HG03520 (cell line): ENCODE measurements around the gene UBE3B.
"Not testable (repeated sequence)": the region's sequence is repeated elsewhere in the genome, so short reads cannot be mapped to it uniquely, and the experiment has no call there.

ENCODE experiments used
- ATAC-seq: cut with Tn5 transposase; IDR thresholded peaks from one replicate; pipeline ENCODE4 v1.9.1; 2021; ENCODE audit warnings: mild to moderate bottlenecking, moderate library complexity; ENCODE audit not compliant: unreplicated experiment

Gene UBE3B

DNA sequence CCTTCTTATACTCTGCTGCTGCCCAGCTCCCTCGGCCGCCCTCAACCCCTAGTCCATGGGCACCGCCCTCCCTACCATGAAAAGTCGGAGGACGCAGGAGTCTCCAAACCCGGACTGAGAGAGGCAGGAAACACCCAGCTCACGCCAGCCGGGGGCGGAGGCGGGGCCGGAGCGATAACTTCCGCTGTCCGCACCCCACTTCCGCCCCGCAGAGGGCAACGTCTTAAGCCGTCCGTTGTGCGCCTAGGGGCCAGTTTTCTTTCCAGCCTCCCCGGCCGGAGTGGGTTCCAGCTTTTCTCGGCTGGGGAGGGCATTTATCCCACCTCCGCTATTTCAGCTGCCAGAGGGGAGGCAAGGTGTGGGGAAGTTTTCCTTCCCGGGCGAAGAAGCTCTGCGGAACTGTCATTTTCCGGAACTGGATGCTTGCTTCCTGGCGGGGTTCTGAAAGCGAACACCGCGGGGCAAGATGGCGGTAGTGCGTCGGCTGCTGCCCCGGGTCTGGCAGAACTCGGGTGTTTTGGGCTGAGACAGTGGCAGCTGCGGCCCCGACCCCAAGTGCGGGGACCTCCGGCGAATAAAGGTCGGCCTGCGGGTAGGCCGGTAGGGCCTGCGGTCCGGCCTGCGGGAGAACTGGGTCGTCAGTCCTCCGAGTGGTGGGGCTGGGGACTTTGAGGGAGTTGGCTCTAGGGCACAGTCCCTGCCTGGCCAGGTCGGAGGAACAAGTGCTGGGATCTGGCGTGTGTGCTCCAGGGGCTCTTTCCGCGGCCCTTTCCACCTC is at the start of gene UBE3B, which contains the start of gene KCTD10:
Gene UBE3B, plus strand, starts transcription at position 450 of the 778 bp plus-strand sequence. CDS start 5,918 bp downstream, outside the sequence.
Gene KCTD10, minus strand, starts transcription at position 116 of the 778 bp plus-strand sequence. Its CDS starts 38 bp downstream, at position 78.
- ATAC-seq = peak; percentile 86

- ATAC-seq = no peak
Observed at GRCh38 chr12:109428037-109428629, 49.3 kb upstream of the UBE3B start.

GRCh38 chr12:109428804-109429203 is 48.6 kb upstream of the UBE3B start:
- not testable (repeated sequence) for ATAC-seq

DNA sequence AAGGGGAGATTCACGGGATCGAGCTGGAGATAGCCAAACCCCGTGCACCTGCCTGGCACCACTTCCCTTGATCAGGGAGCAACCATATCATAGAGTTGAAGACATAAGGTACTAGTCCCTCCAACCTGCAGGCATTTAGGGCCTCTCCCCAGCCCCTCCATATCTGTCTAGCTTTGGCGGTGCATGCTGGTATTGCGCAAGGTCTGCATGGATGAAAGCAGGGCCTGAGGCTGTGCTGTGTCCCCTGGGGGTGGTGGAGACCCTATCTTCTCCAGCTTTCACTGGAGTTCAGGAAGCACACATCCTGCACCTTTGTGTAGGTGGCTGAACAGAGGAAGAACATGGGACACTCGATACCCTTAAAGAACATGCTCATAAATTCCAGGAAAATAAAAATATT is 47.2 kb upstream of the UBE3B start:
- no peak for ATAC-seq

- ATAC-seq = no peak
Observed at GRCh38 chr12:109432431-109432830, 45.0 kb upstream of the UBE3B start.

DNA sequence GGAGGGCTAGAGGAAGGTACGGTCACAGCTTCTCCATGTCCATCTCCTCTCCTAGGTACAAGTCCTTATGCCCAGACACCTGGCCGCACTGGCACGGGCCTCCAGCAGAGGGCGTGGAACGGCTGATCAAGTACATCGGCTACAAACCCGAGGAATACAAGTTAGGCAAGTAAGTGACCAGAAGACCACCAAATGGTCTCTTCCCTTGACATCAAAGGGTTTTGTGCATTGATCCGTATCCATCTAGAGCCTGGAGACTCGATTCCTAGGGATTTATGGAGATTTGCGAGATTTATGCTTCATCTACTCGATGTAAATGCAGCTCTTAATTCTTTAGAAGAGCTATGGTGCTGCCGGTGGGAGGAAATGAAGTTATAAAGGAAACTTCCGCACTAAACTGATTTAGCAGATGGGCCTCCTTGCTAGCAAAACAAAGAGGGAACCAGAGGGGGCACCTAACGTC is 44.6 kb upstream of the UBE3B start:
- no peak for ATAC-seq

DNA sequence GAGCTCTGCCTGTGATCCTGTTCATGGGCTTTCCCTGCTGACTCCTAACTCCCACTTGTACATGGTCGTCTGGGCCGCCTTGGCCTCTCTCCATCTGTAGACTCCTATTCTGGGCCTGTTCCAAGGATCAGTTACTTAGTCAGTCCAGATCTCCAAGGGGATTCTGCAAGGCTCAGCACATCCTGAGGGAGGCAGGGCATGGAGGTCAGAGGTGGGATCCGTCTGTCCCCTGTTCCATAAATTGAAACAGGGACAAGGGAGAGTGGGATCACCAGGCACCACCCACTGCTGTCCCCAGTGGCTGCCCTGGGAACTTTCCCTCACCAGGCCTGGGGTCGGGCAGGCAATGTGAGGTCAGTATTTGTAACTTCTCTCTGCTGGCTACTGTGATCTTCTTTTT is 43.8 kb upstream of the UBE3B start:
- ATAC-seq = no peak

DNA sequence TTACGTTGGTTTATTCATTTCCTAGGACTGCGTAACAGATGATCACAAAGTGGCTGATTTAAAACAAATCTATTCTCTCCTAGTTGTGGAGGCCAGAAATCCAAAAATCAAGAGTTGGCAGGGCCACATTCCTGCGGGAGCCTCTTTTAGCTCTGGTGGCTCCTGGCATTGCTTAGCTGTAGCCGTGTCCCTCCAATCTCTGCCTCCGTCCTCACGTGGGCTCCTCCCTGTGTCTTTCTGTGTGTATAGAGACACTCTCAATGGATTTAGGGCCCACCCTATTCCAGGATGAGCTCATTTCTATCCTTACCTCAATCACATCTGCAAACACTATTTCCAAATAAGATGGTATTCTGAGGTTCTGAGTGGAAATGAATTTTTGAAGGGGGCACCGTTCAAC is 42.9 kb upstream of the UBE3B start:
- no peak for ATAC-seq

- ATAC-seq = no peak
Observed at GRCh38 chr12:109435428-109436187, 41.8 kb upstream of the UBE3B start.

- ATAC-seq = no peak
Observed at GRCh38 chr12:109436188-109436560, 41.3 kb upstream of the UBE3B start.

- no peak for ATAC-seq
Observed at GRCh38 chr12:109439181-109439580, 38.3 kb upstream of the UBE3B start.

DNA sequence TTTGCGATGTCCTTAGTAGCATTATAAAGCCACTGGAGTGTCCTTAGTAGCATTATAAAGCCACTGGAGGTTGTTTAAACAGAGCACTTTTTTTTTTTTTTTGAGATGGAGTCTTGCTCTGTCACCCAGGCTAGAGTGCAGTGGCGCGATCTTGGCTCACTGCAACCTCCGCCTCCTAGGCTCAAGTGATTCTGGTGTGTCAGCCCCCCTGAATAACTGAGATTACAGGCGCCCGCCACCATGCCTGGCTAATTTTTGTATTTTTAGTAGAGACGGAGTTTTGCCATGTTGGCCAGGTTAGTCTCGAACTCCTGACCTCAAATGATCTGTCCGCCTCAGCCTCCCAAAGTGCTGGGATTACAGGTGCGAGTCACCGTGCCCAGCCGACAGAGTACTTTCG is 37.5 kb upstream of the UBE3B start:
- not testable (repeated sequence) for ATAC-seq

GRCh38 chr12:109440851-109441490 is 36.5 kb upstream of the UBE3B start:
- no peak for ATAC-seq

DNA sequence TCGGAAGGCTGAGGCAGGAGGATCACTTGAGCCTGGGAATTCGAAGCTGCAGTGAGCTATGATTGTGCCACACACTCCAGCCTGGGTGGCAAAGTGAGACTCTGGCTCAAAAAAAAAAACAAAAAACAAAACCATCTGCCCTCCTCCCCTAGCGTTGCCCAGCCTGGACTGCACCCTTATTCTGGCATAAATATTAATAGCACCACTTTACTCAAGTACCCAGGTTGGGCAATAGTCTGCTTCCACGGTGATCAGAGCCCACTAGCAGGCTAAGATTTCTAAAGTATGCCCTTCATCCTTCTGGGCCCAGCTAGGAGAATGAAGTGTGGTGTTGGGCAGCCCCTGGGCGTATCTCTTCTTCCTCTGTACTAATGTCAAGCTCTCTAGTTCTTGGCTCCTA is 33.6 kb upstream of the UBE3B start:
- no peak for ATAC-seq

DNA sequence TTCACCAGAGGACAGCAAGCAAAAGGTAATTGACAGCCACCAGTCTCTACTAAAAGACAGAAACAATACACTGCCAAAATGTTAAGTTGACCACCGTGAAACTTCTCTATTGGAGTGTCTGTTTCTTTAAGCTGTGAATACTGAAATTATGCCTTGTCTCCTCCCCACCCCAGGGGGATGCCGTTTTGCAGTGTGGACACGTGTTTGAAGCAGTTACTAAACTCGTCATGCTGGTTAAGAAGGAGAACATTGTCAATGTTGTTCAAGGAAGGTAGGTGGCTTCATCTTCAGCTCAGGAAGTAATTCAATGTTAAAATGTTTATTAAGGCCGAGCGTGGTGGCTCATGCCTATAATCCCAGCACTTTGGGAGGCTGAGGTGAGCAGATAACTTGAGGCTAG is 33.2 kb upstream of the UBE3B start:
- no peak for ATAC-seq

DNA sequence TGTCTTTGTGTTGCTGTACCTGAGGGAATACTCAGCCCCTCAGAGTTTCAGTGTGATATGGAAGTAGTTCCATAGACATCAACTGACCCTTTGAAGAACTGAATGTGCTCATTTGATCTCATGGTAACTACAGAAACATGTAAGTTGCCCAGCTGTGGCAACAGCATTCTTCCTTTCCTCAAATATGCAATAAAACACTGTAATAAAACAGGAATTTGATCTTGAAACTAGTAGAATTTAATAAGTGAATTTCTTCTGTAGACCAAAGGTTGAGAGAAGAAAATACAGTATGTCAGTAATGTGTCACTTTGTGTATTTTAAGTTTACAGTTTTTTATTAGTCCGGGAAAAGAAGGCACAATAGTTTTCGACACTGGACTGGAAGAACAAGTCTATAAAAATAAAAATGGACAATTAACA is 32.2 kb upstream of the UBE3B start:
- no peak for ATAC-seq

DNA sequence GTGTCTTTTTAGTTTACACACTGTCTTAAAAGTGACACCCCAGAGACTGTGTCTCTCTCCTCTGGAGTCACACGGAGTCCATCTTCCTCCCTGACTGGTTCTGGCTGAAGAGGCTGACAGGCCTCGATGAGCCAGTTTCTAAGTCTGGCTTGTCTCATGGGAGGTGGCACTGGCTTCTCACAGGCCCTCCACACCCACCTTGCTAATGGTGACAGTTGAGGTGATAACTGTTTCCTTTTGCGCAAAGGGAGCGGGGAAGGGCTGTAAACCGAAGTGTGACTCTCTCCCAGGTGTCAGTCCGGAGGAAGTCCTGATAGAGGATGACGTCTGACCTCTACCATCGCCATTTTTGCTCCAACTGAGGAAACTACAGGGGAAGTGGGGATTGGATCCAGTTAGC is 30.6 kb upstream of the UBE3B start:
- ATAC-seq = no peak

DNA sequence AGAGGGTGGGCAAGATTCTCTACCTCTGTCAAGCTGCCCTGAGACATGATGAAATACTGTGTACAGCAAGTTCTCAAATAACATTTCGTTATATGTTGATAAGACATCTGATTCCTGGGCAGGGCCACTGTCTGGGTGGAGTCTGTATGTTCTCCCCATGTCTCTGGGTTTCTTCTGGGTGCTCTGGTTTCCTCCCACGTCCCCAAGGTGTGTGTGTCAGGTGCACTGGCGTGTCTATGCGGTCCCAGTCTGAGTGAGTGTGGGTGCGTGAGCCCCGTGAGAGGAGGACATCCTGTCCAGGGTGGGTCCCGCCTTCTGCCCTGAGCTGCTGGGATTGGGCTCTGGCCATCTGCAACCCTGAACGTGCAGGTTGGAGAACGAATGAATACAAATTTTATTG is 30.0 kb upstream of the UBE3B start:
- no peak for ATAC-seq

DNA sequence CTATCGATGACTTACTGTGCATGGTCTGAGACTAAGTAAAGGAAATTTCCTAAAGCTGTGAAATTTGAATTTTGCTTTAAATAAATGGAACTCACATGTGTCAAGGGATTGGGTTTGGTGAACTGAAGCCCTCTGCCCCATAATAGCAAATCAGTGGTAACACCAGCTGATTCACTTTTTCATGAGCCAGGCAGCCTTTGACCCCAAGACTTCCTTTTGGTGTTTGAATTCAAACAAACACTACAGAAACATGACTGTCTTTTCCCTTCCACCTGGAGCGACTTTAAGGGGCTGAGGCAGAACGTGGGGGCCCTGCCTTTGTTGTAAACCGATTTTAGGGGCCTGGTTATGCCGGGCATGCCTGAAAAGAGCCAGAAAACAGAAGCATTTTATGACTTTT is 29.2 kb upstream of the UBE3B start:
- ATAC-seq = no peak

DNA sequence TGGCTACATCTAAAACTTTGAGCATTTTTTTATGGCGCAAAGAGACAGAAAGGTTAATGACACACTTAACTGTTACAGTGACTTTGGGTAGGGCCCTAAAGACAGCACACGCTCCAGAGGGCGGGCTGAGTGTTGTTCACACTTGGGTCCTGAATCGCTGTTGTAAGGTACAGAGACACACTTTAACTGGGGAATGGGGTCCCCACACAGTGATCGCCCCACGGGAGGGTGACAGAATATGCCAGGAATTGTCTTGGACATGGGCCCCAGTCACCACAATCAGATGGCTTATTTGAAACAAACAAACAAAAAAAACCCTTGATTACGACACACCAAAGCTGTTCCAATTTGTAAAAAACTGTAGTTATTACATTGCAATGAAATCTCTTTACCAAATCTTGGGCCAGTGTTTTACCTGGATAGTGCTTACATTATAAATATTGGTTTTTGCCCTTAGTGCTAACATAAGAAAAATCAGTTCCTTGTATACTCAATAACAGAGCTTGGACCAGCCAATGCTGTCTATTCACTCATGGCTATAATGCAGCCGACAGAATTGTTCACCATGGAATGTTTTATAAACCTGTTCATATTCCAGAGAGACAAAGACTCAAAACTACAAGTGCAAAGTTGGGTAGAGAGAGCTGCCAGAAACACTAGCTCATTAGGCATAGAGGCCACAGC is 28.6 kb upstream of the UBE3B start:
- no peak for ATAC-seq
